HG03039 (cell line): Measurements from ENCODE around the gene SPIRE2.
A peak's percentile ranks its signal among the peaks of the same experiment; 100 is the strongest.
"Not testable (repeated sequence)": the region's sequence is repeated elsewhere in the genome, so short reads cannot be mapped to it uniquely, and the experiment has no call there.

Source experiments
- ATAC-seq: cut with Tn5 transposase; IDR thresholded peaks from one replicate; pipeline ENCODE4 v1.9.1; 2021; ENCODE audit warnings: mild to moderate bottlenecking, moderate library complexity; ENCODE audit not compliant: unreplicated experiment

Gene SPIRE2

GRCh38 chr16:89806589-89807193 lies 21.6 kb upstream of the SPIRE2 start:
- not testable (repeated sequence) for ATAC-seq

- no peak for ATAC-seq
These were observed 19.8 kb upstream of the SPIRE2 start for GRCh38 chr16:89808475-89808874.

- ATAC-seq = no peak
These were observed 17.0 kb upstream of the SPIRE2 start for GRCh38 chr16:89811321-89811720.

GRCh38 chr16:89815639-89816348 lies 12.5 kb upstream of the SPIRE2 start:
- ATAC-seq = peak; percentile 25

- ATAC-seq = not testable (repeated sequence)
These were observed 9.3 kb upstream of the SPIRE2 start for GRCh38 chr16:89818851-89819403.

- ATAC-seq = not testable (repeated sequence)
These were observed 8.8 kb upstream of the SPIRE2 start for GRCh38 chr16:89819448-89819847.

- no peak for ATAC-seq
These were observed 6.7 kb upstream of the SPIRE2 start for GRCh38 chr16:89821438-89822187.

- ATAC-seq = no peak
These were observed 5.8 kb upstream of the SPIRE2 start for GRCh38 chr16:89822188-89823086.

- ATAC-seq = no peak
These were observed 5.0 kb upstream of the SPIRE2 start for GRCh38 chr16:89823087-89823823.

- ATAC-seq = not testable (repeated sequence)
These were observed 4.5 kb upstream of the SPIRE2 start for GRCh38 chr16:89823824-89824148.

- no peak for ATAC-seq
These were observed 1.5 kb upstream of the SPIRE2 start for GRCh38 chr16:89826531-89827382.

- ATAC-seq = no peak
These were observed 684 bp upstream of the SPIRE2 start for GRCh38 chr16:89827383-89828198.

- no peak for ATAC-seq
These were observed 775 bp downstream of the SPIRE2 start for GRCh38 chr16:89828870-89829629.

- no peak for ATAC-seq
These were observed 1.6 kb downstream of the SPIRE2 start for GRCh38 chr16:89829630-89830437.

- ATAC-seq = no peak
These were observed 3.6 kb downstream of the SPIRE2 start for GRCh38 chr16:89831810-89832328.

GRCh38 chr16:89833664-89834363 lies 5.5 kb downstream of the SPIRE2 start:
- not testable (repeated sequence) for ATAC-seq
